Stimulated activated CD8-positive, alpha-beta memory T cell treated with anti-CD3 and anti-CD28 coated beads, Interleukin-7, amount 100 ng/mL, for 1 hour (primary cell): ENCODE measurements around the gene CSKMT.
"Not testable (repeated sequence)": the region's sequence is repeated elsewhere in the genome, so short reads cannot be mapped to it uniquely, and the experiment has no call there.

ENCODE experiments used
- DNase-seq, 2 donors: peaks; one replicate each; pipeline ENCODE4 v3.0.0-alpha.2; 2020; ENCODE audit warnings: low read depth in 2 of 2

Gene CSKMT

DNA sequence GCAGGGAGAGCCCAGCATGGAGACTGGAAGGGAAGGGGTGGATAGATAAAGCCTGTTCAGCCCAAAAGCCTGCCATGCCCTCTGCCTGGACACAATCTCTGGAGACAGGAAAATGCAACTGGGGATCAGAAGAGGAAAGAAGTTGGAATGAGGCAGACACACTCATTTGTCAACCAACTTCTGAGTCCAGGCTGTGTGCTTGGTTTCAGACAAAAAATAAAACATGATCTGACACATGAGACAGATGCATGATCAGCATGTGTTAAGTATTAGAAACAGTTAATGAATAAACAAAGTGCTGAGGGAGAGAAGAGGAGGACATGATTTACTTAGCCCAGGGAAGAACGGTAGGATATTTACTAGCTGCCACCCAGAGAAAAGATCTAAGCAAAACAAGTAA, 23.4 kb downstream of the CSKMT start:
- no peak for DNase-seq

DNA sequence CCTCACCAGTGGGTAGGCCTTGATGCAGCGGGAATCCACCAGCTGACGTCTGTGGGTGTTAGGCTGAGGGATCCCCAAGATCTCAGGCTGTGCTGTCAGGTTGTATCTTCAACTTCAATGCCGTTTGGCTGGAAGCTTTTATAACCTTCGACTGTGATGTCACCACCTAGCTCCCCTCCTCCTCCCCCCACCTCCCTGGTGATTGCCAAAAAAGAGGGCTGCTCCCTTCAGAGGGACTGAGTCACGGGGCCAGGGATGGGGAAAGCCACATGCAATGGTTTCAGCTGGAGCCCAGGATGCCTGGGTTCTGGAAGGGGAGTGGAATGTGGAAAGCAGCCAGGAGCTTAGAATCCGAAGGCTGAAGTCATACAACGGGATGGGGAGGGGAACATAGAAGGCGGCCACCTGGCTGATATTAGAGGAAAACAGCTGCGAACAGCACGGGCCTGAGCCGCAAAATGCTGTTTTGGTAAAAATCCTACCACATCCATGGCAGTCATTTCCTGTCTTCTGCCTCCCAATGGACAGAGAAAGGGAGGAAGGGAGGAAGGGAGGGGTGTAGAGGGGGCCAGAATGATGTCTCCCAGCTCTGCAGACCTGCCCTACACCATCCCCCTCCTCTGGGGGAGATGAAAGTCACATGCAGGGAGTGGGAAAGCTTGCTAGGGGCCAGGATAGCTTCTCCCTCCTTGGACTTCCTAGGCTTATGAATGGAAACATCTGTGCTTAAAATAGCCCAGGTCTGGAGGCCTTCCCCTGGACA, 24.5 kb downstream of the CSKMT start, which contains the start of gene LRRN4CL:
Gene LRRN4CL (minus strand): TSS at position 110 of the 763 bp plus-strand sequence. CDS start 1,022 bp downstream, outside the sequence.
- DNase-seq: no peak

- not testable (repeated sequence) for DNase-seq
Observed at GRCh38 chr11:62693624-62694023, 28.5 kb downstream of the CSKMT start.

GRCh38 chr11:62694455-62695167, 29.5 kb downstream of the CSKMT start:
- DNase-seq: peak in 1 of 2 donors; percentile 73

DNA sequence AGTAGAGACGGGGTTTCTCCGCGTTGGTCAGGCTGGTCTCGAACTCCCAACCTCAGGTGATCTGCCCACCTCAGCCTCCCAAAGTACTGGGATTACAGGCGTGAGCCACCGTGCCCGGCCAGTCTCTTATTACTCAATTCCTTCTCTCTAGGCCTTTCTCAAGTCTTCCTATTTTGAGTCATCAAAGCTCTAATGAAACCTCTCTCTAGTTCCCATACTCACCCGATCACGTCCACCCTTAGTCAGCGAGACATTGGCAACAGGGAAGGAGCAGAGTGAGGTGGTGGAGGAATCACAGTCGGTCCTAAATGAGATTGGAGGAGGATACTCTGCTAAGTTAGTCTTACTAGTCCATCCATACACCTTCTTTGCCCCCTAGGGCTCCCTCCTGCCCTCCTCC, 37.1 kb downstream of the CSKMT start:
- DNase-seq: no peak

DNA sequence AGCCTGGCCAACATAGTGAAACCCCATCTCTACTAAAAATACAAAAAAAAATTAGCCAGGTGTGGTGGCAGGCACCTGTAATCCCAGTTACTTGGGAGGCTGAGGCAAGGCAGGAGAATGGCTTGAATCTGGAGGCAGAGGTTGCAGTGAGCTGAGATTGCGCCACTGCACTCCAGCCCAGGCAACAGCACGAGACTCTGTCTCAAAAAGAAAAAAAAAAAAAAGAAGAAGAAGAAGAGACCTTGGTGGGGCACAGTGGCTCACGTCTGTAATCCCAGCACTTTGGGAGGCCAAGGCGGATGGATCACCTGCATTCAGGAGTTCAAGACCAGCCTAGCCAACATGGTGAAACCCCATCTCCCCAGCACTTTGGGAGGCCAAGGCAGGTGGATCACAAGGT, 38.8 kb downstream of the CSKMT start:
- DNase-seq: not testable (repeated sequence)

- DNase-seq: no peak
Observed at GRCh38 chr11:62705413-62705812, 40.3 kb downstream of the CSKMT start.

DNA sequence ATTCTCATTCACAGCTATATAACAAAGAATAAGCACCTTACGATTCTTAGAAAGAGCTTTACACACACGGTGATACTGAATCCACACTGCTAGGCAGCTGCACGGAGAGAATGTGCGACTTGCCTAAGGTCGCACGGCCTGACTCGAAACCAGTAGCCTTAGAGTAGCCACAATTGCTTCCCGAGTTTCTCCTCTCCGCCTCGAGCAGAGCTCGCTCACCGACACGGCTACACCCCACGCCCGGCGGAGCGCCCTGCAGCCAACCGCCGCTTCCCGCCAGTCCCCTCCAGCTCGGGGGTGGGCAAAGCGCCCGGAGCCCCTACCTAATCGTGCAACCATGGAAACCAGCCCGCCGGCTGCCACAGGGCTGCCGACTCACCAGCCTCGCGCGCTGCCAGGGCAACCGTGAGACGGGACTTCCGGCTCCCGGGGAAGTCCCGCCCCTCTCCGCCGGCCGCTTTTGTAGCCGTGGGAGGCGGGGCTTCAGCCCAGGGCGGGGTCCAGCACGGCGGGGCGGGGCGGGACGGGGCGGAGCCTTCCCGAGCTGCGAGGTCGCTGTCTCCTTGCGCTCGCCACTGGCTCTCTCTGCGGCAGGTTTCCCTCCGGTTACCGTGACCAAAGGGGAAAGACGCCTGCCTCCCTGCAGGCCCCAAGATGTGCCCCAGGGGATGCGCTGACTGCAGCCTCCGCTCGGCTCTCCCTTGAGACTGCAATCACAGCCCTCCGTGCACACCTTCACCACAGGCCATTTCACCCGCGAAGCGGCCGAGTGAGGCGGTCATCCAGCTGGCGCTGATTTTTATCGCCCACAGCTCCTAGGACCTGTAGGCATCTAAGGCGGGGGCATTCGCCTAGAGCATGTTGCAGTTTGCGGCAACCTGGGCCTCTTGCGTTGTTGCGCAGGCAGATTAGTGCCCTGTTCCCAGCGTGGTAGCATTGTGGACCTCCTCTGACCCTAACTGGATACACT, 41.1 kb downstream of the CSKMT start:
- DNase-seq: peak; percentile 90 to 94

DNA sequence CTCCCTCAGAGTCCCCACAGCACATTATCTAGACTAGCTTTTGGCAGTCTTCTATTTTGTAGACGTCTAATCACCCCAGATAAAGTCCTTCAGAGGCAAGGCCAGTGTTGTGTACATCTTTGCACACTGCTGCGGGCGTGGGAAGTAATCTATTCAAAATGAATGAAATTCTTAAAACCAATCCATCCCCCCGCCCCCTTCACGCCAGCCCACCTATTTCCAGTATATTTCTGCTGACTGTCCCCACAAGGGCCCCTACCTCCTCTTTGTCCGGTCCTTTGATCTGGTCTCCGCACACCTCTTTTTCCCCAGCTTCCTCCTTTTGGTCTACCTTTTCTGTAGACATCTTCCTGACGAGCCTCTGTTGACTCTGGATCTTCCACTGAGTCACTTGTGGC, 41.7 kb downstream of the CSKMT start:
- DNase-seq: no peak

GRCh38 chr11:62707277-62707861, 42.3 kb downstream of the CSKMT start, which contains the start of the genes BSCL2 and GNG3:
TSS of gene BSCL2 (minus strand) at chr11:62707424. CDS start at chr11:62707195, 229 bp downstream.
TSS of gene GNG3 (plus strand) at chr11:62707676. CDS start at chr11:62708296, 620 bp downstream.
- DNase-seq: no peak

GRCh38 chr11:62708392-62708791, 43.3 kb downstream of the CSKMT start:
- DNase-seq: no peak

DNA sequence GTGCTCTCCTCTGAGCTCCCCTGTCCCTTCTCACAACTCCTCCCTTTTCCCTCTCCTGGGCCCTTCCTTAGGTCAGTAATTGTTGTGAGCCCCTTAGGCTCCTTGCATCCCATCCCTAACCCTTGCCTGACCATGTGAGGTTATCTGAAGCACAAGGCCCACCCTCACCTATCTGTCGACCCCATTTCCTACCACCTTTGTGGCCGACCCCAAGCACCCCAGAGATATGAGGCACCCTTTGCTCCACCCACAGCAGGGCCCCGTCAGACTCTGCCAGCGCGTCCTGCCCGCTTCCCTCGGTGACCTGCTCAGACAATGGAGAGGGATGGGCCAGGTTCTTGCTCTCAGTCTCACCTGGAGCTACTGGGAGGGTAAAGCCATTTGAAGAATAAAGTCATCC, 43.7 kb downstream of the CSKMT start:
- no peak for DNase-seq

- DNase-seq: peak; percentile 90 to 92
Observed at GRCh38 chr11:62709247-62710000, 44.3 kb downstream of the CSKMT start.

GRCh38 chr11:62710001-62710345, 44.9 kb downstream of the CSKMT start:
- DNase-seq: no peak

DNA sequence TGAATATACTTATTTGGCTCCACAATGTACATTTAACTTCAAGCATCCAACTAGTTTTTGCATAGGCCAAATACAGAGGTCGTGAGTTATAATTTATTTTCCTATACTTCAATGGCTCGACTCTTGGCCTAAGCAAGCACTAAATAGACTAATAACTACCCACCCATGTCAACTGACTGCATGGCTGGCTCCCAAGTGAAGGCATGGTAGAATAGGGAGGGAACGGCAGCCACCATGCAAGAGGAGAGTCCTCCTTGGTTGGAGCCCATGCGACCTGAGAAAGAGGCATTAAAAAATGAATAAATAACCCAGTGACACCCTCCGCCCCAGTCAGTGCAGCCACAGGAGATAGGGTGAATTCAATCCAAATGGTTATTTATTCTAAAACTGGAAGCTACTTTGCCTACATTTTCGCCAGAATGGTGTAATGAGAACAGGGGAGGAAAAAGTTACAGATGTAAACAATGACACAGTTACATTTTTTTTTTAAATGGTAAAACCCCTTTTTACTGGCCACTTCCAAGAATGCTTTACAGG, 47.2 kb downstream of the CSKMT start:
- no peak for DNase-seq

GRCh38 chr11:62712861-62713260, 47.7 kb downstream of the CSKMT start:
- DNase-seq: no peak

DNA sequence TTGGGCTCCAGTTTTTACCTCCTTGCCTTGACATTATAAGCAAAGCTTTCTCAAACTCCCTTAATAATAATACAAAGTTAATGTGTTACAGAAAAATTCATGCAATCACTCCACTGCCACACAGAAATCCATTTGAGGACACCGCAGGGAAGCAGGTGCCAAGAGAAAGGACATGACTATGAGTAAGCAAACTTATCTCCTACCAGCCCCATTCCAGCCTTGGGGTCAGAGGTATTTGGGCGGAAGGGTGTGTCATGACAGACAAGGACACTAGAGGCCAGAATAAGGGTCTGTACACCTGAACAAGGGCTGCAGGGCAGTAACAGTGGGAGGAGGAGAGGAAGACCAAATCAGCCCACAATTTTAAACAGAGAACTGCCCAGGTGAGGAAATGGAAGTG, 48.2 kb downstream of the CSKMT start:
- DNase-seq: no peak

DNA sequence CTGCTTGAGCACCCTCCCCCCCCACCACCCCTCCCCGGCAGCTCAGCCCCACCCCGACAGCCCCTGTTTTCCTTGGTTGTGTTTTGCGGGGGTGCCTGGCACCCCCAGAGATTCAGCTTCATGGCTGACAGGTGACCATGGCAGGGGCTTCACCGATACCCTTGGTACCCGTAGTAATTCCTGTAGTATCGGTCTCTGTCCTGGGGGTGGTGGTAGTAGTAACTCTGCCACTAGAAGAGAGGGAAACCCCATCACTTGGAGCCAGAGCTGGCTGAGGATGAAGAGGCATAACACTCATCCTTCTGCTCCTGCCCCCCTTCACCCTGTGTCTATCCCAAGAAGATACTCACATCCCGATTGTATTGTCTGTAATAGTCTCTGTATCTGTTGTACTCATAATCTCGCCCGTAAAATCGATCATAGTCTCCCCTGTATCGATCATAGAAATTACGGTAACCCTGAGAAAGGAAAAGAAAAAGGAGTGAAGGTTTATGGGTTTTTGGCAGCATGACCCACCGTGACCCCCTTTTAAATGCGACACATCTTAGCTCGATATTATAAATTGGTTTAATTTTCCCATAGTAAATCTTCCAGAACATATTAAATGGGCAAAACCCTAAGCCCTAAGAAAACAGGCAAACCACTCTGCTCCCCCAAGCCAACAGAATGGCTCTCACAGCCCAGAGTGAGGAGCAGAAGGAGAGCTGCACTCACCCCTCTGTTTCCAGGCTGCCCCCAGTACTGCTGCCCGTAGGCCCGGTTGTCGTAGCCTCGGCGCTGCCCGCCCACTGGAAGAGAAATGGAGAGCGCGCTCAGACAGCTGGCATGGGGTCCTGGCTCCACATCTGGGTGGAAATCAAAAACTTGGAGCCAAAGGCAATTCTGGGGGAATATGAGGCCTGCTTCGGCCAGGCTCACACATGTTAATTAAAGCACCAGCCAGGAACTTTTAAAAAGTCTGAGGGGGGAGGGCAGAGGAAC, 50.3 kb downstream of the CSKMT start:
- DNase-seq: no peak

- no peak for DNase-seq
Observed at GRCh38 chr11:62716206-62716605, 51.1 kb downstream of the CSKMT start.
